Upper lobe of left lung (tissue), 6 donors: ENCODE results near the gene LEMD2. TPM values are rescaled to one million over a fixed set of nuclear protein-coding genes. Genes with fewer than 3 reads are reported as not detected.

Source experiments
- ATAC-seq, 2 donors: fragments of 200-7000 bp; cut with Tn5 transposase; one replicate each; pipeline ENCODE4 v1.9.1; 2022; ENCODE audit warnings: mild to moderate bottlenecking in 2 of 2, moderate library complexity in 2 of 2; ENCODE audit not compliant: low FRiP score in 2 of 2
- DNase-seq, 2 donors: peaks; one replicate each; pipeline ENCODE4 v3.0.0-alpha.2; 2019 to 2020
- H3K27ac ChIP-seq, 4 donors: fragments of 200-600 bp; sonication (generic); one replicate each; pipeline ENCODE4 v1.5.1; 2016 to 2019
- H3K27me3 ChIP-seq, 4 donors: fragments of 200-600 bp; sonication (generic); one replicate each; pipeline ENCODE4 v1.5.1; 2017 to 2019
- H3K36me3 ChIP-seq, 4 donors: fragments of 200-600 bp; sonication (generic); one replicate each; pipeline ENCODE4 v1.5.1; 2016 to 2019
- H3K4me1 ChIP-seq, 4 donors: fragments of 200-600 bp; sonication (generic); one replicate each; pipeline ENCODE4 v1.5.1; 2018 to 2019
- H3K4me3 ChIP-seq, 4 donors: fragments of 200-600 bp; sonication (generic); one replicate each; pipeline ENCODE4 v1.5.1; 2017 to 2019; ENCODE audit warnings: mild to moderate bottlenecking in 2 of 4, moderate library complexity in 1 of 4
- H3K9me3 ChIP-seq, 4 donors: fragments of 200-600 bp; sonication (generic); one replicate each; pipeline ENCODE4 v1.5.1; 2018 to 2019
- CTCF ChIP-seq, 6 experiments: fragments of 450-650 bp in 4 of 6; fragments of 200-600 bp in 2 of 6; sonication (generic) in 2 of 6; IDR thresholded peaks; one replicate each; pipeline ENCODE4 v1.5.1; 2016 to 2019; ENCODE audit warnings: antibody characterized with exemption in 6 of 6
- EP300 ChIP-seq, 4 donors: sonication (generic); formaldehyde crosslinking; IDR thresholded peaks; one replicate each; pipeline ENCODE4 v1.5.1; 2017; ENCODE audit warnings: antibody characterized with exemption in 4 of 4, control low read depth in 2 of 4
- POLR2A ChIP-seq, 4 donors: fragments of 450-650 bp; IDR thresholded peaks; one replicate each; pipeline ENCODE4 v1.5.1; 2016 to 2017; ENCODE audit warnings: antibody characterized with exemption in 4 of 4, mild to moderate bottlenecking in 2 of 4
- POLR2AphosphoS5 ChIP-seq, 2 donors: sonication (generic); formaldehyde crosslinking; IDR thresholded peaks; one replicate each; pipeline ENCODE4 v1.5.1; 2017; ENCODE audit warnings: antibody characterized with exemption in 2 of 2
- WGBS, 2 donors: methylation state at CpG; one replicate each; pipeline ENCODE4 v1.1.5; 2017 to 2018; 5-methylcytosine and 5-hydroxymethylcytosine counted together
- total RNA-seq, 6 donors: library from RNA; depleted of rRNA in 4 of 6; stranded (reverse); fragments of >200 nt in 4 of 6; gene quantifications; one replicate each; pipeline versions ENCODE4 v1.1.0 to v1.2.1, GENCODE V29; 2016 to 2021
- donor health status: DM: no; HTN: no; CAD: no; lungs with moderate emphysema.
- donor health status: DM: no; HTN: yes; CAD: no; lungs with severe emphysema.

The LEMD2 gene
- total RNA-seq, 6 donors from 2014 or later, result 51.1 to 118 (median 66.2) TPM

GRCh38 chr6:33735216-33735615, 53.7 kb downstream of the LEMD2 start:
- DNase-seq (no peak), ATAC-seq (no peak)
- Histone ChIP-seq H3K36me3 (peaks cover 0 to 24% (median 5%) of the 10 kb centered on the region in 4 donors), H3K4me1 (peaks cover 0 to 10% (median 4%) of the 10 kb centered on the region in 4 donors), H3K4me3 (no peak overlapping the region), H3K27me3 (no peaks in the 10 kb centered on the region), H3K27ac (no peak overlapping the region), H3K9me3 (no peaks in the 10 kb centered on the region)
- no peak for TF ChIP-seq POLR2AphosphoS5 (IDR thresholded peaks at IDR 0.05)
- 75 to 81% methylated on average over 16 to 18 of the region's 18 CpGs for WGBS, 2 donors

GRCh38 chr6:33733709-33734007, 55.3 kb downstream of the LEMD2 start:
- TF ChIP-seq CTCF (IDR thresholded peaks at IDR 0.05), result no peak
- no peak for TF ChIP-seq POLR2A (IDR thresholded peaks at IDR 0.05)
- TF ChIP-seq EP300 (IDR thresholded peaks at IDR 0.05), result no peak
- no peak for TF ChIP-seq POLR2AphosphoS5 (IDR thresholded peaks at IDR 0.05)
- no peak overlapping the region for H3K27ac ChIP-seq
- peaks cover 0 to 24% (median 5%) of the 10 kb centered on the region in 4 donors for H3K36me3 ChIP-seq
- no peaks in the 10 kb centered on the region for H3K27me3 ChIP-seq
- H3K9me3 ChIP-seq, result no peaks in the 10 kb centered on the region
- peaks cover 0 to 7% (median 0%) of the 10 kb centered on the region in 4 donors for H3K4me1 ChIP-seq
- DNase-seq (no peak), ATAC-seq (no peak)
- 96 to 100% methylated on average over 3 to 6 of the region's 8 CpGs for WGBS, 2 donors
- no peak overlapping the region for H3K4me3 ChIP-seq

GRCh38 chr6:33732817-33733708, 55.9 kb downstream of the LEMD2 start:
- 85 to 86% methylated on average over 8 to 11 of the region's 13 CpGs for WGBS, 2 donors
- no peak overlapping the region for H3K27ac ChIP-seq
- no peaks in the 10 kb centered on the region for H3K9me3 ChIP-seq
- H3K36me3 ChIP-seq, result peaks cover 0 to 24% (median 5%) of the 10 kb centered on the region in 4 donors
- H3K27me3 ChIP-seq, result no peaks in the 10 kb centered on the region
- no peak overlapping the region for H3K4me3 ChIP-seq
- TF ChIP-seq EP300 (IDR thresholded peaks at IDR 0.05) (no peak), CTCF (IDR thresholded peaks at IDR 0.05) (no peak), POLR2AphosphoS5 (IDR thresholded peaks at IDR 0.05) (no peak), POLR2A (IDR thresholded peaks at IDR 0.05) (no peak)
- DNase-seq, result no peak
- H3K4me1 ChIP-seq, result peaks cover 0 to 7% (median 0%) of the 10 kb centered on the region in 4 donors
- ATAC-seq, result no peak

- ATAC-seq (no peak), DNase-seq (no peak)
- no peak for TF ChIP-seq EP300 (IDR thresholded peaks at IDR 0.05)
- TF ChIP-seq CTCF (IDR thresholded peaks at IDR 0.05), result no peak
- no peak for TF ChIP-seq POLR2AphosphoS5 (IDR thresholded peaks at IDR 0.05)
- TF ChIP-seq POLR2A (IDR thresholded peaks at IDR 0.05), result no peak
- Histone ChIP-seq H3K9me3 (no peaks in the 10 kb centered on the region), H3K27me3 (no peaks in the 10 kb centered on the region), H3K4me1 (peaks cover 0 to 7% (median 0%) of the 10 kb centered on the region in 4 donors), H3K4me3 (no peak overlapping the region), H3K27ac (no peak overlapping the region), H3K36me3 (peaks cover 0 to 24% (median 5%) of the 10 kb centered on the region in 4 donors)
- 88 to 100% methylated on average over 1 to 6 of the region's 6 CpGs for WGBS, 2 donors
Measured at GRCh38 chr6:33732385-33732784, 56.5 kb downstream of the LEMD2 start.

GRCh38 chr6:33731751-33732282, 57.1 kb downstream of the LEMD2 start:
- Histone ChIP-seq H3K4me3 (no peak overlapping the region), H3K4me1 (peaks cover 0 to 7% (median 0%) of the 10 kb centered on the region in 4 donors), H3K36me3 (peaks cover 0 to 24% (median 5%) of the 10 kb centered on the region in 4 donors), H3K9me3 (no peaks in the 10 kb centered on the region), H3K27ac (peak overlapping the region in 3 of 4 donors; percentile 19 to 26 (median 25)), H3K27me3 (no peaks in the 10 kb centered on the region)
- ATAC-seq, result no peak
- TF ChIP-seq EP300 (IDR thresholded peaks at IDR 0.05) (no peak), POLR2A (IDR thresholded peaks at IDR 0.05) (no peak), CTCF (IDR thresholded peaks at IDR 0.05) (no peak)
- DNase-seq, result no peak
- WGBS, 2 donors, result 63 to 69% methylated on average over 6 to 9 of the region's 9 CpGs
